Astrocyte (in vitro differentiated cells and primary cell): ENCODE measurements around the gene SYTL3.
"Not testable (repeated sequence)": the region's sequence is repeated elsewhere in the genome, so short reads cannot be mapped to it uniquely, and the experiment has no call there.

Experiments used
- CTCF ChIP-seq: IDR thresholded peaks from 2 replicates; pipeline ENCODE4 v1.5.1; 2011; ENCODE audit warnings: low read depth, mild to moderate bottlenecking, inconsistent platforms, low read length, moderate library complexity; ENCODE audit not compliant: insufficient read depth
- EZH2 ChIP-seq: IDR thresholded peaks from 2 replicates; pipeline ENCODE4 v1.6.1; 2012; ENCODE audit warnings: mild to moderate bottlenecking, low read length, inconsistent platforms; ENCODE audit not compliant: insufficient read depth

DNA sequence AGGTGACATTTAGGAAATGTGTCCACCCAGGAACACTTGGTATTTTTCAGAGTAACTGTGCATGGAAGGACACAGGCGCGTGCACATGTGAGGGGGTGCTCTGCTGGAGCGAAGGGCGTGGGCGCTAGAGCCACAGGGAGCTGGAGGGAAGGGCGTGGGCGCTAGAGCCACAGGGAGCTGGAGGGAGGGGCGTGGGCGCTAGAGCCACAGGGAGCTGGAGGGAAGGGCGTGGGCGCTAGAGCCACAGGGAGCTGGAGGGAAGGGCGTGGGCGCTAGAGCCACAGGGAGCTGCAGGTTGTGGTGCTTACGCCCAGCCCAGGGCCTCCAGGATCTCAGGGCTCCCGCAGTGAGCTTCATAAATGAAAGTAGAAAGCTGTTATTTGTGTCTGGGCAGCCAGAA is 43.8 kb upstream of the SYTL3 start:
- not testable (repeated sequence) for TF ChIP-seq CTCF, EZH2
